HepG2 (cell line): Measurements from ENCODE around the gene NR2F1-AS1. TPM values are rescaled to one million over a fixed set of nuclear protein-coding genes. Genes with fewer than 3 reads are reported as not detected.

ENCODE experiments used
- ATAC-seq: fragments of 200-7000 bp; cut with Tn5 transposase; 3 replicates; pipeline ENCODE4 v1.9.1; 2020; ENCODE audit warnings: mild to moderate bottlenecking, moderate library complexity
- BruUV-seq: library from RNA; stranded (reverse); fragments of 400-500 nt; replicated peaks from 2 replicates; lab custom pipeline; 2021; lab: Mats Ljungman, UMichigan
- CTCF ChIA-PET: fragments of 300-600 bp; formaldehyde crosslinking; extraction: SDS; loops from one replicate; lab custom pipeline; 2021; ENCODE audit warnings: low total read pairs, inconsistent platforms, low intra/inter-chr PET ratio; lab: Yijun Ruan, JAX
- POLR2A ChIA-PET: fragments of 350-600 bp; sonication (Branson Sonifier 250); formaldehyde crosslinking; loops from one replicate; lab custom pipeline; 2020; ENCODE audit warnings: antibody characterized with exemption, inconsistent platforms; lab: Yijun Ruan, JAX
- DNase-seq: peaks from one replicate; pipeline ENCODE4 v3.0.0-alpha.2; 2015; ENCODE audit warnings: low spot score
- FAIRE-seq: peaks from 3 replicates; lab custom pipeline; 2011; peaks lifted over from hg19 to GRCh38; lab: Jason Lieb, UNC
- H2AFZ ChIP-seq: one replicate; pipeline ENCODE4 v1.6.1; 2011; ENCODE audit warnings: low read length, inconsistent platforms
- H3K27ac ChIP-seq: fragments of 300-600 bp; 3 replicates; pipeline ENCODE4 v1.8.0; 2011; ENCODE audit warnings: mixed run types, mild to moderate bottlenecking, mixed read lengths, low read length, inconsistent platforms; ENCODE audit not compliant: insufficient read depth; ENCODE audit errors: extremely low read length
- H3K27me3 ChIP-seq, 2 experiments: fragments of 200-600 bp in 1 of 2; 2 replicates in 1 of 2; 3 replicates in 1 of 2; pipeline versions ENCODE4 v1.6.0 to v1.8.0; 2011; ENCODE audit warnings: low read length in 2 of 2, mild to moderate bottlenecking in 2 of 2, moderate library complexity in 2 of 2, inconsistent platforms in 1 of 2; ENCODE audit not compliant: insufficient read depth in 2 of 2, control insufficient read depth in 1 of 2
- H3K36me3 ChIP-seq, 2 experiments: fragments of 200-600 bp in 1 of 2; replicated peaks in 1 of 2; 2 replicates in 1 of 2; 3 replicates in 1 of 2; pipeline versions ENCODE4 v1.5.1 to v1.8.0; 2011; ENCODE audit warnings: low read length in 2 of 2, inconsistent platforms in 1 of 2; ENCODE audit not compliant: insufficient read depth in 2 of 2, control insufficient read depth in 1 of 2
- H3K4me1 ChIP-seq: 2 replicates; pipeline ENCODE4 v1.5.1; 2012; ENCODE audit warnings: low read length, inconsistent platforms; ENCODE audit not compliant: insufficient read depth
- H3K4me2 ChIP-seq: 2 replicates; pipeline ENCODE4 v1.6.0; 2011; ENCODE audit warnings: low read depth, low read length, inconsistent platforms
- H3K4me3 ChIP-seq, 3 experiments: fragments of 200-600 bp in 1 of 3; sonication (generic), shearing (Covaris generic) in 1 of 3; replicated peaks in 1 of 3; 2 replicates each; pipeline ENCODE4 v1.5.1; 2011 to 2016; ENCODE audit warnings: low read length in 3 of 3, inconsistent platforms in 2 of 3, low read depth in 2 of 3, mild to moderate bottlenecking in 2 of 3, control low read depth in 1 of 3, mixed read lengths in 1 of 3; ENCODE audit not compliant: insufficient read depth in 1 of 3
- H3K79me2 ChIP-seq: one replicate; pipeline ENCODE4 v1.6.1; 2011; ENCODE audit warnings: low read length, inconsistent platforms; ENCODE audit not compliant: insufficient read depth
- H3K9ac ChIP-seq: 2 replicates; pipeline ENCODE4 v1.6.0; 2011; ENCODE audit warnings: mild to moderate bottlenecking, low read depth, low read length, inconsistent platforms; ENCODE audit not compliant: insufficient read depth
- H3K9me3 ChIP-seq: 2 replicates; pipeline ENCODE4 v1.5.1; 2012; ENCODE audit warnings: mild to moderate bottlenecking, low read length
- H4K20me1 ChIP-seq: 2 replicates; pipeline ENCODE4 v1.6.0; 2011; ENCODE audit warnings: inconsistent platforms, mild to moderate bottlenecking, low read length, moderate library complexity; ENCODE audit not compliant: insufficient read depth
- BCL3 ChIP-seq: sonication (generic); formaldehyde crosslinking; IDR thresholded peaks from 2 replicates; pipeline ENCODE4 v1.5.1; 2020; ENCODE audit warnings: mild to moderate bottlenecking, missing genetic modification reagents, moderate library complexity
- GTF3A ChIP-seq: sonication (generic); formaldehyde crosslinking; conservative IDR thresholded peaks from 2 replicates; pipeline ENCODE4 v1.4.0; 2020; ENCODE audit warnings: mild to moderate bottlenecking, missing genetic modification reagents
- MAFK ChIP-seq, 2 experiments: IDR thresholded peaks in 1 of 2; conservative IDR thresholded peaks in 1 of 2; 2 replicates each; pipeline ENCODE4 v1.6.1; 2011; ENCODE audit warnings: improper control_type of control experiment in 2 of 2, low read length in 2 of 2
- MLLT10 ChIP-seq: sonication (generic); formaldehyde crosslinking; IDR thresholded peaks from 2 replicates; pipeline ENCODE4 v1.4.0; 2020; ENCODE audit warnings: missing genetic modification reagents
- NCOR1 ChIP-seq: fragments of 200-600 bp; sonication (generic); IDR thresholded peaks from 2 replicates; pipeline ENCODE4 v1.7.0; 2017; ENCODE audit warnings: antibody characterized with exemption, low read length, borderline replicate concordance
- POLR2AphosphoS5 ChIP-seq: IDR thresholded peaks from 2 replicates; pipeline ENCODE4 v1.6.1; 2012; ENCODE audit warnings: low read depth, low read length
- SNRNP70 ChIP-seq: fragments of 200-400 bp; formaldehyde crosslinking; IDR thresholded peaks from 2 replicates; pipeline ENCODE4 v1.6.1; 2017; ENCODE audit warnings: mild to moderate bottlenecking, low read depth, low read length, moderate library complexity
- SRY ChIP-seq: sonication (generic); formaldehyde crosslinking; IDR thresholded peaks from 2 replicates; pipeline ENCODE4 v1.8.0; 2022; ENCODE audit warnings: mild to moderate bottlenecking, missing genetic modification reagents
- ZFP91 ChIP-seq: sonication (generic); formaldehyde crosslinking; IDR thresholded peaks from 2 replicates; pipeline ENCODE4 v1.9.0; 2022; ENCODE audit warnings: missing genetic modification reagents, mild to moderate bottlenecking, borderline replicate concordance
- ZSCAN20 ChIP-seq: sonication (generic); formaldehyde crosslinking; IDR thresholded peaks from 2 replicates; pipeline ENCODE4 v1.4.0; 2020; ENCODE audit warnings: missing genetic modification reagents, mild to moderate bottlenecking, borderline replicate concordance
- WGBS: methylation state at CpG from one replicate; pipeline ENCODE4 v1.1.6; 2017; ENCODE audit warnings: low lambda C conversion rate; 5-methylcytosine and 5-hydroxymethylcytosine counted together
- in situ Hi-C: cut with HindIII; loops from 2 replicates; pipeline ENCODE4 v1.10.0; 2017; ENCODE audit warnings: low pct_unique_long_range_greater_than_20kb; ENCODE audit not compliant: extremely low pct_ligation_motif_present
- intact Hi-C: fragments of 100-400 bp; cut with micrococcal nuclease; formaldehyde crosslinking; loops from one replicate; pipeline ENCODE4 v1.10.0; 2022; ENCODE audit not compliant: unreplicated experiment
- polyA plus RNA-seq, 8 experiments: library from polyadenylated mRNA; depleted of rRNA in 3 of 8; stranded (reverse) in 7 of 8; unstranded in 1 of 8; fragments of >200 nt; fragmentation: Illumina TruSeq in 4 of 8; extraction: Trizol in 4 of 8; gene quantifications; 2 replicates each; pipeline versions ENCODE4 v1.2.1 to v1.2.3, GENCODE V29; 2011 to 2016; ENCODE audit warnings: low read depth in 4 of 8, missing spikeins in 1 of 8, mixed read lengths in 1 of 8; ENCODE audit not compliant: insufficient read depth in 1 of 8
- total RNA-seq, 5 experiments: library from RNA; depleted of rRNA; stranded (reverse); fragments of >200 nt; fragmentation: Illumina TruSeq; extraction: Trizol; gene quantifications; 2 replicates each; pipeline ENCODE4 v1.2.3, GENCODE V29; 2016; ENCODE audit warnings: low read depth in 1 of 5

The NR2F1-AS1 gene
- total and polyA plus RNA-seq, 2 of the 13 experiments (the other 11 are each of a cell fraction or from before 2014, with no cell fraction given), result 2.8 TPM

GRCh38 chr5:93587597-93588351 is 6.8 kb upstream of the NR2F1-AS1 start (continued):
- TF ChIP-seq MLLT10 (no peak), NCOR1 (no peak), GTF3A (CRISPR knock-in tag) (no peak), SNRNP70 (no peak)
- TF ChIP-seq, all 625 proteins: peak for 17

- ChIA-PET POLR2A (no interaction called here), CTCF (interaction anchor here (1.5 kb wide), 1 partner anchor 21 kb away, joined by 3 read pairs; no protein-coding TSS in a partner anchor)
- intact Hi-C loops, result no loop called here
- ATAC-seq (no peak), DNase-seq (no peak), FAIRE-seq (no peak)
- in situ Hi-C loops, result loop anchor here (10.0 kb wide), 1 partner anchor 328 kb away; no protein-coding TSS in a partner anchor
- peak overlapping the region; percentile 72 to 96 (median 95) for H3K4me3 ChIP-seq
- H3K9ac ChIP-seq, result peak overlapping the region; percentile 19; the same call in 1 of the 2 replicates
- H3K4me2 ChIP-seq, result peak overlapping the region; percentile 68
- TSS peak; percentile 10 for BruUV-seq
- H3K9me3 ChIP-seq, result no peaks in the 10 kb centered on the region
- H3K27me3 ChIP-seq, result no peaks in the 10 kb centered on the region; a peak in 1 of 5 replicates
- TF ChIP-seq POLR2AphosphoS5 (0 out of 2 replicates have a peak, but pooled peaks have one; percentile 10), MAFK (conservative IDR thresholded peaks at IDR 0.05 in 1 of 2, IDR thresholded peaks at IDR 0.05 in 1 of 2; ENCODE audit: low read length in 2 of 2) (no peak), ZSCAN20 (CRISPR knock-in tag) (no peak), SRY (CRISPR knock-in tag) (no peak), BCL3 (CRISPR knock-in tag) (no peak), ZFP91 (no peak)
- H3K4me1 ChIP-seq, result peaks cover 53% of the 10 kb centered on the region
- H2AFZ ChIP-seq, result no peak overlapping the region
- H3K27ac ChIP-seq, result no peak overlapping the region
- peaks cover 6 to 38% of the 10 kb centered on the region in 2 experiments; a peak in 4 of 5 replicates for H3K36me3 ChIP-seq
- H4K20me1 ChIP-seq, result peaks cover 52% of the 10 kb centered on the region
- peaks cover 66% of the 10 kb centered on the region for H3K79me2 ChIP-seq
- WGBS, result 64% methylated on average over 11 of the region's 11 CpGs
Observed at GRCh38 chr5:93586736-93587596, 5.9 kb upstream of the NR2F1-AS1 start.
